Testis (tissue), 2 donors: ENCODE data around the gene SNX20.

Experiments
- POLR2A ChIP-seq: fragments of 450-650 bp; IDR thresholded peaks from one replicate; pipeline ENCODE4 v1.6.1; 2017; ENCODE audit warnings: antibody characterized with exemption, mild to moderate bottlenecking, moderate library complexity
- TF ChIP-seq, protein P1 (sequence below), 3 experiments: fragments of 450-650 bp in 2 of 3; fragments of 200-600 bp in 1 of 3; sonication (generic) in 1 of 3; IDR thresholded peaks; one replicate each; pipeline ENCODE4 v1.5.1; 2016 to 2019; ENCODE audit warnings: antibody characterized with exemption in 3 of 3, mild to moderate bottlenecking in 2 of 3, moderate library complexity in 1 of 3

DNA sequence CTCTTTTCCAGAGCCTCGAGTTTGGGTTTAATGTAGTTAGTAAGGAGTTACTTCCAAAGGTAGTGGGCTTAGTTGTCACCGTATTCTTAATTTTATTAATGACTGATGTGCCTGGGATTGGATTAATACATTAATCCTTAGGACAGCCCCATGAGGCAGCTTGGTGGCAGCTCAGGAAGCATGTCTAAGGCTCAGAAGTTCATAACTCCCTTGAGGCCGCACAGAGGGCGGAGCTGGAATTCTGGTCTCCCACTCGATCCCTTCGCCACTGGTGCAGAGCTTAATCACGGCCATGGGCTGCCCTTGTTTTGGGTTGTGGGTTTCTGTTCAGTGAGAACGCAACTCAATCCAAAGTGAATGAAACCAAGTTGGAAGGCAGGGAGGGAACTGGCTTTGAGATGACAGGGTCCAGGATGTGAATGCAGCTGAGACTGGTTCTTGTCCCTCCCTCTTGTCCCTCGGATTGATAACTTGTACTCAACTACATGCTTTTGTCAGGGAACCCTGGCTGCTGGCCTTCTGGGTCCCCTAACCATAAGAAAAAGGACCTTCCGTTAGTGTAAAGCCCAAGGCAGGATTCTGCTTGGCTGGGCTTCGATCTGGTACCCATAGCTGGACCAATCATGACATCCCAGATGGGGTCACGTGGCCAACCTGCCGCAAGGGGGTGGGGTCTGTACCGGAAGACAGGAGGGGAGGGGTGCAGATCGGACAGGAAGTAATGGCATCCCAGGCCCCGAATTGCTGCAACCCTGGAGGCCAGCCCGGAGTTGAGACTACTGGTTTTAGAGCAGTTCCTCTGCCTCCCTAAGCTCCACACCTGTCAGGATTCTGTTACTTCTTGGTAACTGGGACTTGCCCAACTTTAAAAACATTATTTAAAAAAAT is 45.4 kb downstream of the SNX20 start:
- TF ChIP-seq, protein P1, sequence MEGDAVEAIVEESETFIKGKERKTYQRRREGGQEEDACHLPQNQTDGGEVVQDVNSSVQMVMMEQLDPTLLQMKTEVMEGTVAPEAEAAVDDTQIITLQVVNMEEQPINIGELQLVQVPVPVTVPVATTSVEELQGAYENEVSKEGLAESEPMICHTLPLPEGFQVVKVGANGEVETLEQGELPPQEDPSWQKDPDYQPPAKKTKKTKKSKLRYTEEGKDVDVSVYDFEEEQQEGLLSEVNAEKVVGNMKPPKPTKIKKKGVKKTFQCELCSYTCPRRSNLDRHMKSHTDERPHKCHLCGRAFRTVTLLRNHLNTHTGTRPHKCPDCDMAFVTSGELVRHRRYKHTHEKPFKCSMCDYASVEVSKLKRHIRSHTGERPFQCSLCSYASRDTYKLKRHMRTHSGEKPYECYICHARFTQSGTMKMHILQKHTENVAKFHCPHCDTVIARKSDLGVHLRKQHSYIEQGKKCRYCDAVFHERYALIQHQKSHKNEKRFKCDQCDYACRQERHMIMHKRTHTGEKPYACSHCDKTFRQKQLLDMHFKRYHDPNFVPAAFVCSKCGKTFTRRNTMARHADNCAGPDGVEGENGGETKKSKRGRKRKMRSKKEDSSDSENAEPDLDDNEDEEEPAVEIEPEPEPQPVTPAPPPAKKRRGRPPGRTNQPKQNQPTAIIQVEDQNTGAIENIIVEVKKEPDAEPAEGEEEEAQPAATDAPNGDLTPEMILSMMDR (IDR thresholded peaks at IDR 0.05) = no peak
- TF ChIP-seq POLR2A = no peak
